B cell (primary cell): ENCODE results near the gene SEC14L1. TPM values are rescaled to one million over a fixed set of nuclear protein-coding genes. Genes with fewer than 3 reads are reported as not detected.

Experiments
- ATAC-seq: fragments of 200-7000 bp; cut with Tn5 transposase; one replicate; pipeline ENCODE4 v1.10.0; 2021; ENCODE audit warnings: low read depth, mild to moderate bottlenecking, moderate number of reproducible peaks, moderate library complexity
- CTCF ChIA-PET: fragments of 350-600 bp; sonication (Branson Sonifier 250); formaldehyde crosslinking; loops from one replicate; lab custom pipeline; 2021; ENCODE audit warnings: antibody characterized with exemption, inconsistent platforms; lab: Charles Lee
- POLR2A ChIA-PET: fragments of 350-600 bp; sonication (Branson Sonifier 250); formaldehyde crosslinking; loops from one replicate; lab custom pipeline; 2021; ENCODE audit warnings: antibody characterized with exemption; lab: Charles Lee
- DNase-seq: peaks from one replicate; pipeline ENCODE4 v3.0.0; 2013
- H2AFZ ChIP-seq: 2 replicates; pipeline ENCODE4 v1.6.1; 2012; ENCODE audit warnings: mild to moderate bottlenecking, low read depth, low read length; ENCODE audit not compliant: insufficient read depth, poor library complexity, severe bottlenecking
- H3K27ac ChIP-seq, 2 donors: 1 replicate in 1 of 2; 2 replicates in 1 of 2; pipeline ENCODE4 v1.5.1; 2012 to 2013; ENCODE audit warnings: low read length in 2 of 2, mild to moderate bottlenecking in 2 of 2, moderate library complexity in 1 of 2
- H3K27me3 ChIP-seq, 4 experiments: fragments of 200-600 bp in 1 of 4; sonication (generic) in 1 of 4; replicated peaks in 1 of 4; 1 replicate in 2 of 4; 2 replicates in 2 of 4; pipeline versions ENCODE4 v1.6.1 to v1.7.0; 2013 to 2016; ENCODE audit warnings: low read length in 3 of 4, mild to moderate bottlenecking in 2 of 4, mixed read lengths in 1 of 4, moderate library complexity in 1 of 4; ENCODE audit not compliant: insufficient read depth in 4 of 4, control insufficient read depth in 3 of 4; ENCODE audit errors: control extremely low read depth in 1 of 4
- H3K36me3 ChIP-seq, 2 experiments: replicated peaks in 1 of 2; 1 replicate in 1 of 2; 2 replicates in 1 of 2; pipeline versions ENCODE4 v1.6.1 to v1.7.1; 2013; ENCODE audit warnings: low read length in 1 of 2; ENCODE audit not compliant: insufficient read depth in 2 of 2, control insufficient read depth in 1 of 2; ENCODE audit errors: control extremely low read depth in 1 of 2, extremely low read depth in 1 of 2
- H3K4me1 ChIP-seq, 2 donors: fragments of 200-600 bp in 1 of 2; sonication (generic) in 1 of 2; 1 replicate in 1 of 2; 2 replicates in 1 of 2; pipeline versions ENCODE4 v1.5.1 to v1.6.1; 2013 to 2017; ENCODE audit warnings: low read length in 2 of 2; ENCODE audit not compliant: control insufficient read depth in 2 of 2, insufficient read depth in 2 of 2
- H3K4me2 ChIP-seq: replicated peaks from 2 replicates; pipeline ENCODE3; 2012; ENCODE audit warnings: mild to moderate bottlenecking, low read depth, low read length; ENCODE audit not compliant: poor library complexity, severe bottlenecking
- H3K4me3 ChIP-seq, 5 experiments: fragments of 200-600 bp in 1 of 5; sonication (generic) in 1 of 5; 1 replicate in 3 of 5; 2 replicates in 2 of 5; pipeline versions ENCODE4 v1.5.1 to v1.7.0; 2011 to 2016; ENCODE audit warnings: low read length in 4 of 5, mild to moderate bottlenecking in 4 of 5, low read depth in 2 of 5, control low read depth in 1 of 5, moderate library complexity in 1 of 5; ENCODE audit not compliant: insufficient read depth in 1 of 5; ENCODE audit errors: control extremely low read depth in 1 of 5, extremely low read depth in 1 of 5
- H3K79me2 ChIP-seq: fragments of 200-600 bp; sonication (generic); one replicate; pipeline ENCODE4 v1.6.0; 2016; ENCODE audit warnings: low read length; ENCODE audit not compliant: control insufficient read depth, insufficient read depth
- H3K9ac ChIP-seq: fragments of 200-600 bp; sonication (generic); 2 replicates; pipeline ENCODE4 v1.6.1; 2017; ENCODE audit warnings: mild to moderate bottlenecking, low read length, moderate library complexity
- H3K9me3 ChIP-seq, 3 donors: one replicate each; pipeline versions ENCODE4 v1.6.1 to v1.7.1; 2013; ENCODE audit warnings: low read length in 2 of 3; ENCODE audit not compliant: control insufficient read depth in 2 of 3, insufficient read depth in 1 of 3; ENCODE audit errors: control extremely low read depth in 1 of 3
- H4K20me1 ChIP-seq: 2 replicates; pipeline ENCODE4 v1.6.0; 2012; ENCODE audit warnings: mild to moderate bottlenecking, low read length; ENCODE audit not compliant: insufficient read depth, control insufficient read depth, poor library complexity, severe bottlenecking
- H3K27ac Mint-ChIP-seq: one replicate; pipeline ENCODE4 v1.8.0; 2021; ENCODE audit warnings: mixed read lengths
- H3K27me3 Mint-ChIP-seq: one replicate; pipeline ENCODE4 v1.8.0; 2021; ENCODE audit warnings: mixed read lengths
- H3K4me1 Mint-ChIP-seq: one replicate; pipeline ENCODE4 v1.8.0; 2021; ENCODE audit warnings: mixed read lengths
- H3K4me3 Mint-ChIP-seq: one replicate; pipeline ENCODE4 v1.8.0; 2021; ENCODE audit warnings: mixed read lengths
- H3K9me3 Mint-ChIP-seq: one replicate; pipeline ENCODE4 v1.8.0; 2022; ENCODE audit warnings: mixed read lengths; ENCODE audit not compliant: insufficient read depth
- EZH2 ChIP-seq: IDR thresholded peaks from 2 replicates; pipeline ENCODE4 v1.6.1; 2012; ENCODE audit warnings: borderline replicate concordance, low read depth, mild to moderate bottlenecking, moderate library complexity, low read length; ENCODE audit not compliant: insufficient read depth, poor library complexity, severe bottlenecking
- WGBS: methylation state at CpG from one replicate; pipeline ENCODE4 v1.1.5; 2013; ENCODE audit warnings: missing lambda C conversion rate; ENCODE audit not compliant: insufficient coverage; 5-methylcytosine and 5-hydroxymethylcytosine counted together
- intact Hi-C: fragments of 100-400 bp; cut with micrococcal nuclease; formaldehyde crosslinking; loops from one replicate; pipeline ENCODE4 v1.10.0; 2022
- polyA plus RNA-seq: library from polyadenylated mRNA; depleted of rRNA; stranded (reverse); fragments of >200 nt; gene quantifications from 2 replicates; pipeline ENCODE4 v1.2.3, GENCODE V29; 2012
- total RNA-seq, 2 donors: library from RNA; stranded (reverse); fragments of 120-200 nt in 1 of 2; gene quantifications; 1 replicate in 1 of 2; 2 replicates in 1 of 2; pipeline versions ENCODE4 v1.2.3 to v1.2.4, GENCODE V29; 2013 to 2022
- TF ChIP-seq, protein P1 (sequence below): fragments of 200-600 bp; IDR thresholded peaks from one replicate; pipeline ENCODE4 v1.8.0; 2022; ENCODE audit warnings: antibody characterized with exemption, mild to moderate bottlenecking

SEC14L1 gene
- total and polyA plus RNA-seq, 2 donors (not counting 1 experiment from before 2014, with no cell fraction given), result 37.7 to 103 TPM

DNA sequence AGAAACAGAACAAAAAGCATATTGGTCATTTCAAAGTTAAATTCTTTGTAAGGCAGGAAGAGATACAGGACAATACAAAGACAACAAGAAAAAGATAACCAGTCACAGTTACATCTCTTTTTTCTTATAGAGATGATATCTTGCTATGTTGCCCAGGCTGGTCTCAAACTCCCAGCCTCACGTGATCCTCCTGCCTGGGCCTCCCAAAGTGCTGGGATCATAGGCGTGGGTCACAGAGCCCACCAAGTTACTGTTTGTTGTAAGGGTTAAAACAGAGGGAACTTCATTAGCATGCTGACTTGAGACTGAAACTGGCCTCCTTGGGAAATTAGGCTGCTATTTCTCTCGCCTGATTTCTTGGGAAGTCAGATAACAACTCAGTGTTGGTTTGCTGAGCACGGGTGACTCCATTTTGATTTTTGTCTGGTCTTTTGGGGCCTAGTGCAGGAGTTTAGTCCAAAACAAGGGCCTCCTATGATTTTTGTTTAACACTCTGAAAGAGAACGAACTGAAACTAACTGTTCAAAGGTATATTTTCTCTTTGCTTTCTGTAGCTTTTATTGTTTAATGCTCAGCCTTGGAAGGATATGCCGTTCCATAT, 31.5 kb upstream of the SEC14L1 start:
- peak overlapping the region in 1 of 5 experiments; percentile 42 for H3K4me3 ChIP-seq
- no peaks in the 10 kb centered on the region for H3K36me3 ChIP-seq
- WGBS, result 36% methylated on average over 2 of the region's 6 CpGs
- Mint-ChIP-seq H3K27me3 (no peaks in the 10 kb centered on the region), H3K4me1 (peaks cover 47% of the 10 kb centered on the region), H3K4me3 (peak overlapping the region; percentile 78), H3K9me3 (no peaks in the 10 kb centered on the region), H3K27ac (peak overlapping the region; percentile 46)
- no peaks in the 10 kb centered on the region for H3K9me3 ChIP-seq
- ChIA-PET POLR2A (interaction anchor here (0.6 to 0.7 kb wide), 2 partner anchors 33 to 372 kb away, joined by 9 read pairs; partner anchors contain the start of gene SRSF2), CTCF (interaction anchor here (1.3 to 1.8 kb wide), 3 partner anchors 11 to 242 kb away, joined by 4 to 5 read pairs (median 5); partner anchors contain the start of gene MGAT5B)
- TF ChIP-seq EZH2, result no peak
- TF ChIP-seq, protein P1, sequence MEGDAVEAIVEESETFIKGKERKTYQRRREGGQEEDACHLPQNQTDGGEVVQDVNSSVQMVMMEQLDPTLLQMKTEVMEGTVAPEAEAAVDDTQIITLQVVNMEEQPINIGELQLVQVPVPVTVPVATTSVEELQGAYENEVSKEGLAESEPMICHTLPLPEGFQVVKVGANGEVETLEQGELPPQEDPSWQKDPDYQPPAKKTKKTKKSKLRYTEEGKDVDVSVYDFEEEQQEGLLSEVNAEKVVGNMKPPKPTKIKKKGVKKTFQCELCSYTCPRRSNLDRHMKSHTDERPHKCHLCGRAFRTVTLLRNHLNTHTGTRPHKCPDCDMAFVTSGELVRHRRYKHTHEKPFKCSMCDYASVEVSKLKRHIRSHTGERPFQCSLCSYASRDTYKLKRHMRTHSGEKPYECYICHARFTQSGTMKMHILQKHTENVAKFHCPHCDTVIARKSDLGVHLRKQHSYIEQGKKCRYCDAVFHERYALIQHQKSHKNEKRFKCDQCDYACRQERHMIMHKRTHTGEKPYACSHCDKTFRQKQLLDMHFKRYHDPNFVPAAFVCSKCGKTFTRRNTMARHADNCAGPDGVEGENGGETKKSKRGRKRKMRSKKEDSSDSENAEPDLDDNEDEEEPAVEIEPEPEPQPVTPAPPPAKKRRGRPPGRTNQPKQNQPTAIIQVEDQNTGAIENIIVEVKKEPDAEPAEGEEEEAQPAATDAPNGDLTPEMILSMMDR, result no peak
- no peaks in the 10 kb centered on the region for H3K27me3 ChIP-seq
- DNase-seq, result no peak
- no peak for ATAC-seq
- H3K27ac ChIP-seq, result no peak overlapping the region
- H3K4me2 ChIP-seq, result peak overlapping the region; percentile 68
- H3K79me2 ChIP-seq, result no peaks in the 10 kb centered on the region
- H3K9ac ChIP-seq, result no peak overlapping the region
- intact Hi-C loops, result loop anchor here (5.0 kb wide), 1 partner anchor 103 kb away; no protein-coding TSS in a partner anchor
- peaks cover 25 to 43% of the 10 kb centered on the region in 2 donors for H3K4me1 ChIP-seq
- no peaks in the 10 kb centered on the region for H4K20me1 ChIP-seq
- no peak overlapping the region for H2AFZ ChIP-seq

GRCh38 chr17:77109764-77110359, 30.9 kb upstream of the SEC14L1 start:
- no peaks in the 10 kb centered on the region for H3K79me2 ChIP-seq
- H2AFZ ChIP-seq, result no peak overlapping the region
- intact Hi-C loops, result loop anchor here (5.0 kb wide), 1 partner anchor 102 kb away; no protein-coding TSS in a partner anchor

More at GRCh38 chr17:77109764-77110359, 30.9 kb upstream of the SEC14L1 start:
- peak overlapping the region in 3 of 5 experiments; percentile 15 to 42 (median 18) for H3K4me3 ChIP-seq
- H3K4me2 ChIP-seq, result peak overlapping the region; percentile 68
- H3K9me3 ChIP-seq, result no peaks in the 10 kb centered on the region
- POLR2A ChIA-PET, result interaction anchor here (0.6 kb wide), 2 partner anchors 32 to 836 kb away, joined by 3 to 9 read pairs; no protein-coding TSS in a partner anchor
- H3K27ac ChIP-seq, result no peak overlapping the region
- no peaks in the 10 kb centered on the region for H3K27me3 ChIP-seq
- no peaks in the 10 kb centered on the region for H4K20me1 ChIP-seq
- H3K36me3 ChIP-seq, result no peaks in the 10 kb centered on the region
- peak overlapping the region; percentile 33 for H3K9ac ChIP-seq
- CTCF ChIA-PET, result interaction anchor here (0.9 to 1.8 kb wide), 5 partner anchors 10 to 242 kb away, joined by 3 to 5 read pairs (median 4); partner anchors contain the start of gene MGAT5B
- peak overlapping the region; percentile 78 for H3K4me3 Mint-ChIP-seq
- TF ChIP-seq EZH2, result no peak
- TF ChIP-seq, protein P1, result no peak
- H3K27me3 Mint-ChIP-seq, result no peaks in the 10 kb centered on the region
- H3K4me1 ChIP-seq, result peaks cover 25 to 43% of the 10 kb centered on the region in 2 donors
- DNase-seq (peak; percentile 58), ATAC-seq (no peak)
- 19% methylated on average over 5 of the region's 7 CpGs for WGBS
- H3K9me3 Mint-ChIP-seq, result no peaks in the 10 kb centered on the region
- peaks cover 47% of the 10 kb centered on the region for H3K4me1 Mint-ChIP-seq
- peak overlapping the region; percentile 17 for H3K27ac Mint-ChIP-seq
